ENCODE results near the gene PLA2G4B.

DNA sequence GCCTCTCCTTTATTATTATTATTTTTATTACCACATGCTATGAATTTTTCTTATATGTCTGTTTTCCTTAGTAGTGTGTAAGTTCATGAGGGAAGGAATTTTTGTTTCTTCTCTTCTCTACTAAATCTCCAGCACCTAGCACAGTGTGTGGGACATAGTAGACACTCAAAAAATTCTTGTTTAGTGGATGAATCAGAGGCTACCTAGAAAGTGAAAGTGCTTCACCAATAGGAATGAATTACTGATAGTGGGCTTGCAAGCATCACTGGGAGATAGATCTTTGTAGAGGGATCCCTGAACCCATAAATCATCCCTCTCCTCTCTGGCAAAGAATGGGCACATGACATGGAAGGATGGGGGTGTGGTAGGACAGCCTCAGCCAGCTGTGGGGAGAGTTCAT, 46.7 kb downstream of the PLA2G4B start:
- TF ChIP-seq, protein P1, sequence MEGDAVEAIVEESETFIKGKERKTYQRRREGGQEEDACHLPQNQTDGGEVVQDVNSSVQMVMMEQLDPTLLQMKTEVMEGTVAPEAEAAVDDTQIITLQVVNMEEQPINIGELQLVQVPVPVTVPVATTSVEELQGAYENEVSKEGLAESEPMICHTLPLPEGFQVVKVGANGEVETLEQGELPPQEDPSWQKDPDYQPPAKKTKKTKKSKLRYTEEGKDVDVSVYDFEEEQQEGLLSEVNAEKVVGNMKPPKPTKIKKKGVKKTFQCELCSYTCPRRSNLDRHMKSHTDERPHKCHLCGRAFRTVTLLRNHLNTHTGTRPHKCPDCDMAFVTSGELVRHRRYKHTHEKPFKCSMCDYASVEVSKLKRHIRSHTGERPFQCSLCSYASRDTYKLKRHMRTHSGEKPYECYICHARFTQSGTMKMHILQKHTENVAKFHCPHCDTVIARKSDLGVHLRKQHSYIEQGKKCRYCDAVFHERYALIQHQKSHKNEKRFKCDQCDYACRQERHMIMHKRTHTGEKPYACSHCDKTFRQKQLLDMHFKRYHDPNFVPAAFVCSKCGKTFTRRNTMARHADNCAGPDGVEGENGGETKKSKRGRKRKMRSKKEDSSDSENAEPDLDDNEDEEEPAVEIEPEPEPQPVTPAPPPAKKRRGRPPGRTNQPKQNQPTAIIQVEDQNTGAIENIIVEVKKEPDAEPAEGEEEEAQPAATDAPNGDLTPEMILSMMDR (IDR thresholded peaks at IDR 0.05), result no peak
- no peak for TF ChIP-seq POLR2A (IDR thresholded peaks at IDR 0.05)
